Cerebellar nuclear complex (tissue), 1 donor: ENCODE results near the gene CSMD2.

Experiments
- DNase-seq, 2 experiments: peaks; one replicate each; lab custom pipeline; 2025; lab: John Stamatoyannopoulos, UW

CSMD2 gene

GRCh38 chr1:33902486-33903209 lies 262.4 kb downstream of the CSMD2 start:
- no peak for DNase-seq

GRCh38 chr1:33899746-33900145 lies 265.3 kb downstream of the CSMD2 start:
- no peak for DNase-seq

- DNase-seq: no peak
These were observed 266.1 kb downstream of the CSMD2 start for GRCh38 chr1:33898881-33899280.

GRCh38 chr1:33898406-33898805 lies 266.6 kb downstream of the CSMD2 start:
- DNase-seq: no peak

- no peak for DNase-seq
These were observed 267.8 kb downstream of the CSMD2 start for GRCh38 chr1:33897092-33897725.

- DNase-seq: no peak
These were observed 269.1 kb downstream of the CSMD2 start for GRCh38 chr1:33895976-33896375.

- no peak for DNase-seq
These were observed 269.6 kb downstream of the CSMD2 start for GRCh38 chr1:33895396-33895795.

- DNase-seq: no peak
These were observed 271.7 kb downstream of the CSMD2 start for GRCh38 chr1:33893147-33893830.

- DNase-seq: no peak
These were observed 278.5 kb downstream of the CSMD2 start for GRCh38 chr1:33886496-33886895.

GRCh38 chr1:33880305-33880704 lies 284.7 kb downstream of the CSMD2 start:
- DNase-seq: no peak

GRCh38 chr1:33878392-33878791 lies 286.6 kb downstream of the CSMD2 start:
- DNase-seq: no peak

GRCh38 chr1:33876970-33877650 lies 287.9 kb downstream of the CSMD2 start:
- no peak for DNase-seq

- no peak for DNase-seq
These were observed 289.2 kb downstream of the CSMD2 start for GRCh38 chr1:33875862-33876261.

GRCh38 chr1:33874636-33875035 lies 290.4 kb downstream of the CSMD2 start:
- DNase-seq: no peak

GRCh38 chr1:33872683-33873082 lies 292.3 kb downstream of the CSMD2 start:
- no peak for DNase-seq

GRCh38 chr1:33872275-33872674 lies 292.8 kb downstream of the CSMD2 start:
- no peak for DNase-seq

- no peak for DNase-seq
These were observed 297.3 kb downstream of the CSMD2 start for GRCh38 chr1:33867684-33868083.

- DNase-seq: no peak
These were observed 298.7 kb downstream of the CSMD2 start for GRCh38 chr1:33866281-33866680.

- DNase-seq: no peak
These were observed 300.3 kb downstream of the CSMD2 start for GRCh38 chr1:33864460-33865389.

GRCh38 chr1:33863779-33864178 lies 301.3 kb downstream of the CSMD2 start, which contains the start of gene HMGB4:
Gene HMGB4, plus strand, starts transcription at chr1:33864079. Its CDS starts 113 bp downstream, at chr1:33864192.
- no peak for DNase-seq

- DNase-seq: no peak
These were observed 304.4 kb downstream of the CSMD2 start for GRCh38 chr1:33860671-33861070.
